Lower leg skin (tissue), 3 donors: ENCODE data around the gene GLDN.

Experiments used
- CTCF ChIP-seq, 3 donors: fragments of 450-650 bp; IDR thresholded peaks; one replicate each; pipeline ENCODE4 v1.5.1; 2016; ENCODE audit warnings: antibody characterized with exemption in 3 of 3, mild to moderate bottlenecking in 3 of 3, moderate library complexity in 2 of 3
- POLR2A ChIP-seq, 2 donors: fragments of 450-650 bp; IDR thresholded peaks; one replicate each; pipeline ENCODE4 v1.6.1; 2016 to 2017; ENCODE audit warnings: antibody characterized with exemption in 2 of 2, mild to moderate bottlenecking in 1 of 2, moderate library complexity in 1 of 2

DNA sequence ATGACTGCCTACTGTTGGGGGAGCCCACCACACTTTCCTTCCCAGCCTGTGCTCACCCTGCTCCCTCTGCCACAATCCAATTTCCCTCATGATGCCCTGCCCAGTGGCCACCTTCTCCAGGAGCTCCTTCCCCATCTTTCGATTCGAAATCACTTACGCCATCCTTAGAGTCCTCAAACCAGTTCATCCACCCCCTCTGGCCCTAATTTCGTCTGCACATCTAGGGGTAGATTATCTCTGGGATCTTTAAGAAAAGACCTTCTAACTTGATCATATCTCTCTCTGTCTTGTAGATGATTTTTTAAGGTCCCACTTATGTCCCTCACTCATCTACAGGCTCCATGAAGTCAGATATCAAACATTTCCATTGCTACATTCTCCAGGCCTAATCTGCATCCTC is 20.1 kb upstream of the GLDN start:
- TF ChIP-seq CTCF (IDR thresholded peaks at IDR 0.05) (no peak), POLR2A (IDR thresholded peaks at IDR 0.05) (no peak)
